Activated CD4-positive, CD25-positive, alpha-beta regulatory T cell treated with anti-CD3 and anti-CD28 coated beads, Interleukin-2, amount 50 U/mL, for 16 hours (primary cell): Measurements from ENCODE around the gene SWT1.
"Not testable (repeated sequence)": the region's sequence is repeated elsewhere in the genome, so short reads cannot be mapped to it uniquely, and the experiment has no call there.

Experiments used
- DNase-seq: peaks from one replicate; pipeline ENCODE4 v3.0.0-alpha.2; 2020; ENCODE audit warnings: low read depth, low spot score

Gene SWT1

GRCh38 chr1:185319139-185319475 lies 162.1 kb downstream of the SWT1 start:
- DNase-seq = no peak

GRCh38 chr1:185321104-185321503 lies 164.1 kb downstream of the SWT1 start:
- DNase-seq = not testable (repeated sequence)

GRCh38 chr1:185321653-185322221 lies 164.8 kb downstream of the SWT1 start:
- DNase-seq = not testable (repeated sequence)

GRCh38 chr1:185322636-185323035 lies 165.7 kb downstream of the SWT1 start:
- DNase-seq = no peak

- DNase-seq = no peak
These were observed 167.2 kb downstream of the SWT1 start for GRCh38 chr1:185324118-185324517.

GRCh38 chr1:185325413-185325812 lies 168.4 kb downstream of the SWT1 start:
- no peak for DNase-seq

GRCh38 chr1:185328255-185328654 lies 171.3 kb downstream of the SWT1 start:
- no peak for DNase-seq

GRCh38 chr1:185334182-185334581 lies 177.2 kb downstream of the SWT1 start:
- DNase-seq = no peak

GRCh38 chr1:185337246-185337645 lies 180.3 kb downstream of the SWT1 start:
- DNase-seq = no peak

GRCh38 chr1:185338719-185339622 lies 182.0 kb downstream of the SWT1 start:
- DNase-seq = no peak

GRCh38 chr1:185341196-185341781 lies 184.3 kb downstream of the SWT1 start:
- DNase-seq = no peak
